ENCODE data around the gene SEC61G. TPM values are rescaled to one million over a fixed set of nuclear protein-coding genes. Genes with fewer than 3 reads are reported as not detected.

SEC61G gene
- total and polyA plus RNA-seq, 2 of the 4 experiments (the other 2 are of a cell fraction), result 387 to 685 TPM

DNA sequence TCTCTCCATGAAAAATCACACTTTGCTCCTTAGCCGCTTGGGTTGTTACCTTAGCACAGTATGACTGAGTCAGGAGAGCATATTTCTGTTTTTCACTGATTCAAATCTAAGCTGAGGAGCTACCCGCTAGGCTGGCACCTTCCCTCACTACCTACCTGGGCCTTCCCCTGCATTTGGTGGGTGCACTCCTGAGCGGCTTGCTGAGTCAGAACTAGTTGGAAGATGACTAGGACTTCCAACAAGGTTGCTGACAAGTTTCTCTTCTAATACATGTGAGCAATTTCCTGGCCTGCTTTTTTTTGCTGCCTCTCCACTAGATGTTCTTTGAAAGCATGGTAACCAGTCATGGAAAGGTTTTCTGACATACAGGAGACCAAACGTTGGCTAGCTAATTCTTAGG, 43.8 kb upstream of the SEC61G start:
- TF ChIP-seq, protein P1, sequence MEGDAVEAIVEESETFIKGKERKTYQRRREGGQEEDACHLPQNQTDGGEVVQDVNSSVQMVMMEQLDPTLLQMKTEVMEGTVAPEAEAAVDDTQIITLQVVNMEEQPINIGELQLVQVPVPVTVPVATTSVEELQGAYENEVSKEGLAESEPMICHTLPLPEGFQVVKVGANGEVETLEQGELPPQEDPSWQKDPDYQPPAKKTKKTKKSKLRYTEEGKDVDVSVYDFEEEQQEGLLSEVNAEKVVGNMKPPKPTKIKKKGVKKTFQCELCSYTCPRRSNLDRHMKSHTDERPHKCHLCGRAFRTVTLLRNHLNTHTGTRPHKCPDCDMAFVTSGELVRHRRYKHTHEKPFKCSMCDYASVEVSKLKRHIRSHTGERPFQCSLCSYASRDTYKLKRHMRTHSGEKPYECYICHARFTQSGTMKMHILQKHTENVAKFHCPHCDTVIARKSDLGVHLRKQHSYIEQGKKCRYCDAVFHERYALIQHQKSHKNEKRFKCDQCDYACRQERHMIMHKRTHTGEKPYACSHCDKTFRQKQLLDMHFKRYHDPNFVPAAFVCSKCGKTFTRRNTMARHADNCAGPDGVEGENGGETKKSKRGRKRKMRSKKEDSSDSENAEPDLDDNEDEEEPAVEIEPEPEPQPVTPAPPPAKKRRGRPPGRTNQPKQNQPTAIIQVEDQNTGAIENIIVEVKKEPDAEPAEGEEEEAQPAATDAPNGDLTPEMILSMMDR (conservative IDR thresholded peaks at IDR 0.05; ENCODE audit: low read depth, low read length), result no peak
- TF ChIP-seq, protein P2, sequence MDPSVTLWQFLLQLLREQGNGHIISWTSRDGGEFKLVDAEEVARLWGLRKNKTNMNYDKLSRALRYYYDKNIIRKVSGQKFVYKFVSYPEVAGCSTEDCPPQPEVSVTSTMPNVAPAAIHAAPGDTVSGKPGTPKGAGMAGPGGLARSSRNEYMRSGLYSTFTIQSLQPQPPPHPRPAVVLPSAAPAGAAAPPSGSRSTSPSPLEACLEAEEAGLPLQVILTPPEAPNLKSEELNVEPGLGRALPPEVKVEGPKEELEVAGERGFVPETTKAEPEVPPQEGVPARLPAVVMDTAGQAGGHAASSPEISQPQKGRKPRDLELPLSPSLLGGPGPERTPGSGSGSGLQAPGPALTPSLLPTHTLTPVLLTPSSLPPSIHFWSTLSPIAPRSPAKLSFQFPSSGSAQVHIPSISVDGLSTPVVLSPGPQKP (IDR thresholded peaks at IDR 0.05; ENCODE audit: borderline replicate concordance, low read depth, low read length), result no peak
- TF ChIP-seq SMC3 (IDR thresholded peaks at IDR 0.05; ENCODE audit: low read depth, low read length) (no peak), RCOR1 (IDR thresholded peaks at IDR 0.05; ENCODE audit: insufficient replicate concordance, low read length) (no peak), MAFK (IDR thresholded peaks at IDR 0.05; ENCODE audit: low read depth, low read length) (no peak), MAZ (IDR thresholded peaks at IDR 0.05; ENCODE audit: borderline replicate concordance, low read depth, low read length) (no peak), MXI1 (IDR thresholded peaks at IDR 0.05; ENCODE audit: borderline replicate concordance, low read depth, low read length) (no peak), RAD21 (IDR thresholded peaks at IDR 0.05; ENCODE audit: low read length) (no peak), NFE2L2 (IDR thresholded peaks at IDR 0.05; ENCODE audit: low read depth, low read length) (no peak), FOS (IDR thresholded peaks at IDR 0.05; ENCODE audit: low read depth, low read length) (no peak), BHLHE40 (IDR thresholded peaks at IDR 0.05; ENCODE audit: low read depth, low read length) (no peak), RFX5 (IDR thresholded peaks at IDR 0.05; ENCODE audit: low read depth, low read length) (no peak), POLR2A (IDR thresholded peaks at IDR 0.05; ENCODE audit: low read depth, low read length) (no peak), CHD1 (IDR thresholded peaks at IDR 0.05; ENCODE audit: low read depth, low read length) (no peak), CEBPB (IDR thresholded peaks at IDR 0.05; ENCODE audit: low read depth, low read length) (no peak)
- TF ChIP-seq, protein P3, sequence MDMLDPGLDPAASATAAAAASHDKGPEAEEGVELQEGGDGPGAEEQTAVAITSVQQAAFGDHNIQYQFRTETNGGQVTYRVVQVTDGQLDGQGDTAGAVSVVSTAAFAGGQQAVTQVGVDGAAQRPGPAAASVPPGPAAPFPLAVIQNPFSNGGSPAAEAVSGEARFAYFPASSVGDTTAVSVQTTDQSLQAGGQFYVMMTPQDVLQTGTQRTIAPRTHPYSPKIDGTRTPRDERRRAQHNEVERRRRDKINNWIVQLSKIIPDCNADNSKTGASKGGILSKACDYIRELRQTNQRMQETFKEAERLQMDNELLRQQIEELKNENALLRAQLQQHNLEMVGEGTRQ (IDR thresholded peaks at IDR 0.05; ENCODE audit: low read depth, low read length), result no peak
- WGBS, 2 experiments (ENCODE audit: extremely low coverage in 2 of 2, insufficient read length in 1 of 2), result 80% methylated on average over 1 of the region's 4 CpGs; no CpG with 5 or more reads in 1 of the 2 experiments
- in situ Hi-C loops (cut with MboI; ENCODE audit: low sequenced_read_pairs), result no loop called here
- Histone ChIP-seq H4K5ac (ENCODE audit: low read depth, low read length) (no peak overlapping the region), H3K56ac (ENCODE audit: extremely low read depth, insufficient read depth, low read length) (no peak overlapping the region), H2BK120ac (ENCODE audit: low read depth, low read length) (no peak overlapping the region), H3K9me1 (ENCODE audit: insufficient read depth, low read length) (no peaks in the 10 kb centered on the region), H3K9ac (ENCODE audit: low read depth, low read length) (no peak overlapping the region), H3K4me3 (ENCODE audit: insufficient read depth, low read depth, low read length) (no peak overlapping the region), H3K4me2 (ENCODE audit: low read depth, low read length) (no peak overlapping the region), H3K27me3 (ENCODE audit: control insufficient read depth, insufficient read depth, low read length) (no peaks in the 10 kb centered on the region), H3K36me3 (ENCODE audit: control insufficient read depth, insufficient read depth, low read length) (no peaks in the 10 kb centered on the region), H3K9me3 (ENCODE audit: control insufficient read depth, insufficient read depth, low read length) (peaks cover 3% of the 10 kb centered on the region; the same call in 1 of the 2 replicates), H2AFZ (replicated peaks; ENCODE audit: low read length, poor library complexity) (no peak overlapping the region), H4K8ac (ENCODE audit: low read depth in 2 of 2, low read length in 2 of 2) (no peak overlapping the region), H2BK15ac (ENCODE audit: low read depth, low read length) (no peak overlapping the region), H3K4me1 (ENCODE audit: control insufficient read depth, insufficient read depth, low read length) (peaks cover 6% of the 10 kb centered on the region), H2BK20ac (ENCODE audit: low read depth, low read length) (no peak overlapping the region), H4K20me1 (ENCODE audit: insufficient read depth, low read length) (no peaks in the 10 kb centered on the region), H3K4ac (ENCODE audit: low read depth, low read length) (no peak overlapping the region), H2AK5ac (ENCODE audit: low read depth, low read length) (no peak overlapping the region), H3K23ac (ENCODE audit: low read depth, low read length) (no peak overlapping the region), H3K14ac (replicated peaks; ENCODE audit: low read depth, low read length) (no peak overlapping the region), H3K18ac (ENCODE audit: low read depth, low read length) (no peak overlapping the region), H3K27ac (ENCODE audit: insufficient read depth, low read length) (no peak overlapping the region), H4K91ac (ENCODE audit: insufficient read depth, low read depth, low read length) (no peak overlapping the region), H2AK9ac (replicated peaks; ENCODE audit: low read depth, low read length, poor library complexity) (no peak overlapping the region), H3K79me1 (ENCODE audit: low read depth in 1 of 2, low read length in 2 of 2) (no peaks in the 10 kb centered on the region), H2BK5ac (ENCODE audit: low read depth, low read length, poor library complexity, severe bottlenecking) (no peak overlapping the region)
- dilution Hi-C loops (cut with HindIII; ENCODE audit: low sequenced_read_pairs, unreplicated experiment), result no loop called here
- POLR2A ChIA-PET (ENCODE audit: unreplicated experiment), result no interaction called here
- intact Hi-C loops (cut with micrococcal nuclease), result no loop called here
- BruUV-seq (replicated peaks), result no TSS peak
- CTCF ChIA-PET, result interaction anchor here (1.0 kb wide), 1 partner anchor 453 kb away, joined by 3 read pairs; no protein-coding TSS in a partner anchor
- peak; percentile 63 for DNase-seq
- no peak for ATAC-seq (ENCODE audit: low read depth)

All from IMR-90 (cell line).